ENCODE measurements around the gene TFR2. TPM values are rescaled to one million over a fixed set of nuclear protein-coding genes. Genes with fewer than 3 reads are reported as not detected.
A peak's percentile ranks its signal among the peaks of the same experiment; 100 is the strongest.

TFR2 gene
- total and polyA plus RNA-seq, 2 experiments from 2014 or later, result 3.7 to 4.2 TPM

- no peak for ATAC-seq
- Histone ChIP-seq H3K4me1 (ENCODE audit: insufficient read depth) (peaks cover 15% of the 10 kb centered on the region), H3K27ac (ENCODE audit: low read depth) (no peak overlapping the region), H3F3A (replicated peaks; ENCODE audit: low read depth) (0 out of 2 replicates have a peak, but pooled peaks cover 2% of the 10 kb centered on the region), H4K20me1 (replicated peaks; ENCODE audit: insufficient read depth) (no peaks in the 10 kb centered on the region), H3K9me2 (ENCODE audit: insufficient read depth) (no peaks in the 10 kb centered on the region), H3K36me3 (ENCODE audit: insufficient read depth) (no peaks in the 10 kb centered on the region), H2AFZ (peak overlapping the region; percentile 90; the same call in 1 of the 2 replicates), H3K79me2 (replicated peaks; ENCODE audit: insufficient read depth) (no peaks in the 10 kb centered on the region), H3K4me2 (peak overlapping the region; percentile 96), H3K27me3 (ENCODE audit: insufficient read depth) (peaks cover 4% of the 10 kb centered on the region; the same call in 1 of the 2 replicates), H3K4me3 (peak overlapping the region; percentile 74)
- TF ChIP-seq EZH2phosphoT487 (IDR thresholded peaks at IDR 0.05; ENCODE audit: unreplicated experiment), result no peak
- no peak for TF ChIP-seq EZH2 (IDR thresholded peaks at IDR 0.05; ENCODE audit: low read depth, unreplicated experiment)
- TF ChIP-seq, protein P1, sequence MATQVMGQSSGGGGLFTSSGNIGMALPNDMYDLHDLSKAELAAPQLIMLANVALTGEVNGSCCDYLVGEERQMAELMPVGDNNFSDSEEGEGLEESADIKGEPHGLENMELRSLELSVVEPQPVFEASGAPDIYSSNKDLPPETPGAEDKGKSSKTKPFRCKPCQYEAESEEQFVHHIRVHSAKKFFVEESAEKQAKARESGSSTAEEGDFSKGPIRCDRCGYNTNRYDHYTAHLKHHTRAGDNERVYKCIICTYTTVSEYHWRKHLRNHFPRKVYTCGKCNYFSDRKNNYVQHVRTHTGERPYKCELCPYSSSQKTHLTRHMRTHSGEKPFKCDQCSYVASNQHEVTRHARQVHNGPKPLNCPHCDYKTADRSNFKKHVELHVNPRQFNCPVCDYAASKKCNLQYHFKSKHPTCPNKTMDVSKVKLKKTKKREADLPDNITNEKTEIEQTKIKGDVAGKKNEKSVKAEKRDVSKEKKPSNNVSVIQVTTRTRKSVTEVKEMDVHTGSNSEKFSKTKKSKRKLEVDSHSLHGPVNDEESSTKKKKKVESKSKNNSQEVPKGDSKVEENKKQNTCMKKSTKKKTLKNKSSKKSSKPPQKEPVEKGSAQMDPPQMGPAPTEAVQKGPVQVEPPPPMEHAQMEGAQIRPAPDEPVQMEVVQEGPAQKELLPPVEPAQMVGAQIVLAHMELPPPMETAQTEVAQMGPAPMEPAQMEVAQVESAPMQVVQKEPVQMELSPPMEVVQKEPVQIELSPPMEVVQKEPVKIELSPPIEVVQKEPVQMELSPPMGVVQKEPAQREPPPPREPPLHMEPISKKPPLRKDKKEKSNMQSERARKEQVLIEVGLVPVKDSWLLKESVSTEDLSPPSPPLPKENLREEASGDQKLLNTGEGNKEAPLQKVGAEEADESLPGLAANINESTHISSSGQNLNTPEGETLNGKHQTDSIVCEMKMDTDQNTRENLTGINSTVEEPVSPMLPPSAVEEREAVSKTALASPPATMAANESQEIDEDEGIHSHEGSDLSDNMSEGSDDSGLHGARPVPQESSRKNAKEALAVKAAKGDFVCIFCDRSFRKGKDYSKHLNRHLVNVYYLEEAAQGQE (IDR thresholded peaks at IDR 0.05; ENCODE audit: unreplicated experiment), result no peak
- TF ChIP-seq ZNF331 (CRISPR knock-in tag; IDR thresholded peaks at IDR 0.05; ENCODE audit: low read depth), result no peak
- no peak for TF ChIP-seq ETS1 (IDR thresholded peaks at IDR 0.05)
- TF ChIP-seq STAT1 (IDR thresholded peaks at IDR 0.05; ENCODE audit: unreplicated experiment), result no peak
- no peak for TF ChIP-seq POLR2AphosphoS5 (IDR thresholded peaks at IDR 0.05; ENCODE audit: low read depth)
- TF ChIP-seq NANOG (IDR thresholded peaks at IDR 0.05; ENCODE audit: borderline replicate concordance), result no peak
- no peak for TF ChIP-seq JUNB (IDR thresholded peaks at IDR 0.05; ENCODE audit: unreplicated experiment)
- TF ChIP-seq, protein P2, sequence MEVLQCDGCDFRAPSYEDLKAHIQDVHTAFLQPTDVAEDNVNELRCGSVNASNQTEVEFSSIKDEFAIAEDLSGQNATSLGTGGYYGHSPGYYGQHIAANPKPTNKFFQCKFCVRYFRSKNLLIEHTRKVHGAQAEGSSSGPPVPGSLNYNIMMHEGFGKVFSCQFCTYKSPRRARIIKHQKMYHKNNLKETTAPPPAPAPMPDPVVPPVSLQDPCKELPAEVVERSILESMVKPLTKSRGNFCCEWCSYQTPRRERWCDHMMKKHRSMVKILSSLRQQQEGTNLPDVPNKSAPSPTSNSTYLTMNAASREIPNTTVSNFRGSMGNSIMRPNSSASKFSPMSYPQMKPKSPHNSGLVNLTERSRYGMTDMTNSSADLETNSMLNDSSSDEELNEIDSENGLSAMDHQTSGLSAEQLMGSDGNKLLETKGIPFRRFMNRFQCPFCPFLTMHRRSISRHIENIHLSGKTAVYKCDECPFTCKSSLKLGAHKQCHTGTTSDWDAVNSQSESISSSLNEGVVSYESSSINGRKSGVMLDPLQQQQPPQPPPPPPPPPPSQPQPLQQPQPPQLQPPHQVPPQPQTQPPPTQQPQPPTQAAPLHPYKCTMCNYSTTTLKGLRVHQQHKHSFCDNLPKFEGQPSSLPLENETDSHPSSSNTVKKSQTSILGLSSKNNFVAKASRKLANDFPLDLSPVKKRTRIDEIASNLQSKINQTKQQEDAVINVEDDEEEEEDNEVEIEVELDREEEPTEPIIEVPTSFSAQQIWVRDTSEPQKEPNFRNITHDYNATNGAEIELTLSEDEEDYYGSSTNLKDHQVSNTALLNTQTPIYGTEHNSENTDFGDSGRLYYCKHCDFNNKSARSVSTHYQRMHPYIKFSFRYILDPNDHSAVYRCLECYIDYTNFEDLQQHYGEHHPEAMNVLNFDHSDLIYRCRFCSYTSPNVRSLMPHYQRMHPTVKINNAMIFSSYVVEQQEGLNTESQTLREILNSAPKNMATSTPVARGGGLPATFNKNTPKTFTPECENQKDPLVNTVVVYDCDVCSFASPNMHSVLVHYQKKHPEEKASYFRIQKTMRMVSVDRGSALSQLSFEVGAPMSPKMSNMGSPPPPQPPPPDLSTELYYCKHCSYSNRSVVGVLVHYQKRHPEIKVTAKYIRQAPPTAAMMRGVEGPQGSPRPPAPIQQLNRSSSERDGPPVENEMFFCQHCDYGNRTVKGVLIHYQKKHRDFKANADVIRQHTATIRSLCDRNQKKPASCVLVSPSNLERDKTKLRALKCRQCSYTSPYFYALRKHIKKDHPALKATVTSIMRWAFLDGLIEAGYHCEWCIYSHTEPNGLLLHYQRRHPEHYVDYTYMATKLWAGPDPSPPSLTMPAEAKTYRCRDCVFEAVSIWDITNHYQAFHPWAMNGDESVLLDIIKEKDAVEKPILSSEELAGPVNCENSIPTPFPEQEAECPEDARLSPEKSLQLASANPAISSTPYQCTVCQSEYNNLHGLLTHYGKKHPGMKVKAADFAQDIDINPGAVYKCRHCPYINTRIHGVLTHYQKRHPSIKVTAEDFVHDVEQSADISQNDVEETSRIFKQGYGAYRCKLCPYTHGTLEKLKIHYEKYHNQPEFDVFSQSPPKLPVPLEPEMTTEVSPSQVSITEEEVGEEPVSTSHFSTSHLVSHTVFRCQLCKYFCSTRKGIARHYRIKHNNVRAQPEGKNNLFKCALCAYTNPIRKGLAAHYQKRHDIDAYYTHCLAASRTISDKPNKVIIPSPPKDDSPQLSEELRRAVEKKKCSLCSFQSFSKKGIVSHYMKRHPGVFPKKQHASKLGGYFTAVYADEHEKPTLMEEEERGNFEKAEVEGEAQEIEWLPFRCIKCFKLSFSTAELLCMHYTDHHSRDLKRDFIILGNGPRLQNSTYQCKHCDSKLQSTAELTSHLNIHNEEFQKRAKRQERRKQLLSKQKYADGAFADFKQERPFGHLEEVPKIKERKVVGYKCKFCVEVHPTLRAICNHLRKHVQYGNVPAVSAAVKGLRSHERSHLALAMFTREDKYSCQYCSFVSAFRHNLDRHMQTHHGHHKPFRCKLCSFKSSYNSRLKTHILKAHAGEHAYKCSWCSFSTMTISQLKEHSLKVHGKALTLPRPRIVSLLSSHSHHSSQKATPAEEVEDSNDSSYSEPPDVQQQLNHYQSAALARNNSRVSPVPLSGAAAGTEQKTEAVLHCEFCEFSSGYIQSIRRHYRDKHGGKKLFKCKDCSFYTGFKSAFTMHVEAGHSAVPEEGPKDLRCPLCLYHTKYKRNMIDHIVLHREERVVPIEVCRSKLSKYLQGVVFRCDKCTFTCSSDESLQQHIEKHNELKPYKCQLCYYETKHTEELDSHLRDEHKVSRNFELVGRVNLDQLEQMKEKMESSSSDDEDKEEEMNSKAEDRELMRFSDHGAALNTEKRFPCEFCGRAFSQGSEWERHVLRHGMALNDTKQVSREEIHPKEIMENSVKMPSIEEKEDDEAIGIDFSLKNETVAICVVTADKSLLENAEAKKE (CRISPR knock-in tag; IDR thresholded peaks at IDR 0.05), result no peak
- TF ChIP-seq CTCF (conservative IDR thresholded peaks at IDR 0.05; ENCODE audit: low read depth in 2 of 2), result no peak
- TF ChIP-seq ZNF114 (CRISPR knock-in tag; IDR thresholded peaks at IDR 0.05), result no peak
- no peak for TF ChIP-seq CREB1 (CRISPR knock-in tag; IDR thresholded peaks at IDR 0.05; ENCODE audit: low read depth)
- Mint-ChIP-seq H3K9me3 (no peaks in the 10 kb centered on the region; the same call in 2 of the 3 replicates), H3K27me3 (ENCODE audit: insufficient read depth, low read depth, poor library complexity) (peaks cover 28% of the 10 kb centered on the region), H3K4me3 (peak overlapping the region; percentile 69), H3K4me1 (peaks cover 5% of the 10 kb centered on the region; the same call in 2 of the 3 replicates), H3K36me3 (ENCODE audit: low read depth) (no peaks in the 10 kb centered on the region; the same call in 2 of the 3 replicates), H3K27ac (no peak overlapping the region)
- DNase-seq (ENCODE audit: low spot score), result no peak
These were observed 15.3 kb downstream of the TFR2 start for GRCh38 chr7:100626055-100626454.

All from GM23338 (cell line).